Mucosa of descending colon (tissue), 3 donors: ENCODE data around the gene PLK2. TPM values are rescaled to one million over a fixed set of nuclear protein-coding genes. Genes with fewer than 3 reads are reported as not detected.
A peak's percentile ranks its signal among the peaks of the same experiment; 100 is the strongest.

Source experiments
- ATAC-seq: fragments of 200-7000 bp; cut with Tn5 transposase; one replicate; pipeline ENCODE4 v1.9.1; 2020; ENCODE audit warnings: mild to moderate bottlenecking, moderate library complexity
- DNase-seq, 3 donors: peaks; one replicate each; pipeline ENCODE4 v3.0.0-alpha.2; 2020
- H3K36me3 ChIP-seq: fragments of 200-600 bp; one replicate; pipeline ENCODE4 v1.8.0; 2021; ENCODE audit warnings: low read depth, mild to moderate bottlenecking
- H3K4me1 ChIP-seq: fragments of 200-600 bp; one replicate; pipeline ENCODE4 v1.8.0; 2021; ENCODE audit warnings: low read depth, mild to moderate bottlenecking
- H3K4me3 ChIP-seq: fragments of 200-600 bp; one replicate; pipeline ENCODE4 v1.8.0; 2021; ENCODE audit warnings: mild to moderate bottlenecking
- H3K9me3 ChIP-seq: fragments of 200-600 bp; one replicate; pipeline ENCODE4 v1.8.0; 2021; ENCODE audit warnings: mild to moderate bottlenecking
- CTCF ChIP-seq: fragments of 200-600 bp; IDR thresholded peaks from one replicate; pipeline ENCODE4 v1.8.0; 2022; ENCODE audit warnings: antibody characterized with exemption, mild to moderate bottlenecking
- intact Hi-C, 2 donors: fragments of 100-400 bp; cut with DNase I in 1 of 2; cut with micrococcal nuclease in 1 of 2; formaldehyde crosslinking; loops; one replicate each; pipeline versions ENCODE4 v1.11.0 to v1.11.1; 2022; cut with DNase I, micrococcal nuclease
- total RNA-seq, 3 donors: library from RNA; stranded (reverse); fragmentation: NEBNext Ultra II Directional in 2 of 3; extraction: Animal tissue kit (Norgen Biotek cat#: 25700) in 2 of 3; gene quantifications; one replicate each; pipeline versions ENCODE4 v1.2.1 to v1.2.4, GENCODE V29; 2021 to 2023
- donor health status: DM: no; HTN: no; CAD: no; lungs with moderate emphysema.
- donor health status: DM: no; HTN: no; CAD: no.
- donor health status: DM: no; HTN: yes; CAD: no.

PLK2 gene
- total RNA-seq, 3 donors from 2014 or later: 13.0 to 24.7 (median 14.5) TPM

GRCh38 chr5:58490402-58491050 lies 30.6 kb upstream of the PLK2 start:
- Histone ChIP-seq H3K4me3 (no peak overlapping the region), H3K36me3 (no peaks in the 10 kb centered on the region), H3K9me3 (no peaks in the 10 kb centered on the region), H3K4me1 (no peaks in the 10 kb centered on the region)
- intact Hi-C loops: loop anchor here in 1 of 2 donors (10.0 kb wide), 1 partner anchor 324 kb away; no protein-coding TSS in a partner anchor
- ATAC-seq (peak; percentile 51), DNase-seq (no peak)
- no peak for TF ChIP-seq CTCF

- Histone ChIP-seq H3K4me3 (no peak overlapping the region), H3K36me3 (no peaks in the 10 kb centered on the region), H3K4me1 (no peaks in the 10 kb centered on the region), H3K9me3 (no peaks in the 10 kb centered on the region)
- ATAC-seq: no peak
- no peak for TF ChIP-seq CTCF
- intact Hi-C loops: no loop called here
- DNase-seq: no peak
These were observed 26.4 kb upstream of the PLK2 start for GRCh38 chr5:58486290-58486689.

GRCh38 chr5:58484505-58484904 lies 24.6 kb upstream of the PLK2 start:
- intact Hi-C loops: no loop called here
- no peaks in the 10 kb centered on the region for H3K36me3 ChIP-seq
- ATAC-seq: no peak
- no peak overlapping the region for H3K4me3 ChIP-seq
- H3K4me1 ChIP-seq: no peaks in the 10 kb centered on the region
- no peaks in the 10 kb centered on the region for H3K9me3 ChIP-seq
- no peak for DNase-seq
- no peak for TF ChIP-seq CTCF

- no peak overlapping the region for H3K4me3 ChIP-seq
- no peaks in the 10 kb centered on the region for H3K4me1 ChIP-seq
- ATAC-seq: no peak
- H3K36me3 ChIP-seq: no peaks in the 10 kb centered on the region
- intact Hi-C loops: no loop called here
- no peak for TF ChIP-seq CTCF
- no peak for DNase-seq
- H3K9me3 ChIP-seq: no peaks in the 10 kb centered on the region
These were observed 22.6 kb upstream of the PLK2 start for GRCh38 chr5:58482536-58482935.

DNA sequence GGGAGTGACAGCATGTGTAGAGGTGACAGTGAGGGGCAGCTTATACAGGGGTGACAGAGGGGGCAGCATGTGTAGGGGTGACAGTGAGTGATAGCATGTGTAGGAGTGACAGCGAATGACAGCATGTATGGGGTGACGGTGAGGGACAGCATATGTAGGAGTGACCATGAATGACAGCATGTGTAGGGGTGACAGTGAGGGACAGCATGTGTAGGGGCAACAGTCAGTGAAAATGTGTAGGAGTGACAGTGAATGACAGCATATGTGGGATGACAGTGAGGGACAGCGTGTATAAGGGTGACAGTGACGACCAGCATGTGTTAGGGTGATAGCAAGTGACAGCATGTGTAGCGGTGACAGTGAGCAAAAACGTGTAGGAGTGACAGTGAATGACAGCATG lies 21.9 kb upstream of the PLK2 start:
- TF ChIP-seq CTCF: no peak
- no peaks in the 10 kb centered on the region for H3K9me3 ChIP-seq
- H3K4me1 ChIP-seq: no peaks in the 10 kb centered on the region
- H3K36me3 ChIP-seq: no peaks in the 10 kb centered on the region
- no peak for DNase-seq
- intact Hi-C loops: no loop called here
- H3K4me3 ChIP-seq: no peak overlapping the region
- ATAC-seq: no peak
